Pulmonary artery endothelial cell (primary cell): Measurements from ENCODE around the gene IQCN. TPM values are rescaled to one million over a fixed set of nuclear protein-coding genes. Genes with fewer than 3 reads are reported as not detected.

Experiments
- DNase-seq: peaks from one replicate; pipeline ENCODE4 v3.0.0-alpha.2; 2011; ENCODE audit warnings: low read depth, low spot score
- total RNA-seq: library from RNA; depleted of rRNA; stranded (reverse); fragments of >200 nt; gene quantifications from 2 replicates; pipeline ENCODE4 v1.2.3, GENCODE V29; 2014

Gene IQCN
- total RNA-seq, 1 donor from 2014 or later, result not detected

- no peak for DNase-seq
Measured at GRCh38 chr19:18304458-18305310, 30.4 kb upstream of the IQCN start.

GRCh38 chr19:18304208-18304457 lies 29.9 kb upstream of the IQCN start:
- DNase-seq, result no peak

GRCh38 chr19:18301718-18302111 lies 27.5 kb upstream of the IQCN start:
- no peak for DNase-seq

GRCh38 chr19:18300930-18301717 lies 26.9 kb upstream of the IQCN start:
- no peak for DNase-seq

- no peak for DNase-seq
Measured at GRCh38 chr19:18299654-18300053, 25.4 kb upstream of the IQCN start.

- no peak for DNase-seq
Measured at GRCh38 chr19:18298601-18299000, 24.3 kb upstream of the IQCN start.

GRCh38 chr19:18297308-18297707 lies 23.1 kb upstream of the IQCN start:
- no peak for DNase-seq

GRCh38 chr19:18295034-18295451 lies 20.8 kb upstream of the IQCN start:
- DNase-seq, result no peak

GRCh38 chr19:18294467-18294864 lies 20.2 kb upstream of the IQCN start:
- DNase-seq, result no peak

GRCh38 chr19:18293642-18294466 lies 19.6 kb upstream of the IQCN start:
- no peak for DNase-seq

GRCh38 chr19:18292810-18293641 lies 18.8 kb upstream of the IQCN start:
- no peak for DNase-seq

- DNase-seq, result no peak
Measured at GRCh38 chr19:18292462-18292809, 18.2 kb upstream of the IQCN start.

- DNase-seq, result no peak
Measured at GRCh38 chr19:18291590-18292461, 17.6 kb upstream of the IQCN start.

- no peak for DNase-seq
Measured at GRCh38 chr19:18291019-18291524, 16.8 kb upstream of the IQCN start.

GRCh38 chr19:18290302-18291018 lies 16.2 kb upstream of the IQCN start:
- no peak for DNase-seq

- no peak for DNase-seq
Measured at GRCh38 chr19:18289471-18290301, 15.4 kb upstream of the IQCN start.

GRCh38 chr19:18287836-18288772 lies 13.9 kb upstream of the IQCN start:
- no peak for DNase-seq
